Right lobe of liver (tissue), 6 donors: ENCODE results near the gene UBC. TPM values are rescaled to one million over a fixed set of nuclear protein-coding genes. Genes with fewer than 3 reads are reported as not detected.

Experiments used
- ATAC-seq, 4 donors: fragments of 200-7000 bp; cut with Tn5 transposase; one replicate each; pipeline ENCODE4 v1.9.1; 2020; ENCODE audit warnings: mild to moderate bottlenecking in 4 of 4, moderate library complexity in 4 of 4
- DNase-seq, 3 donors: peaks; one replicate each; pipeline ENCODE4 v3.0.0-alpha.2; 2020
- H3K27ac ChIP-seq, 3 donors: fragments of 200-600 bp; one replicate each; pipeline ENCODE4 v1.8.0; 2022
- H3K27me3 ChIP-seq, 2 donors: fragments of 200-600 bp; one replicate each; pipeline ENCODE4 v1.8.0; 2022
- H3K36me3 ChIP-seq, 4 donors: fragments of 200-600 bp; sonication (generic) in 1 of 4; one replicate each; pipeline versions ENCODE4 v1.5.1 to v1.8.0; 2017 to 2022; ENCODE audit warnings: control low read depth in 1 of 4
- H3K4me1 ChIP-seq, 4 donors: fragments of 200-600 bp; sonication (generic) in 1 of 4; one replicate each; pipeline versions ENCODE4 v1.5.1 to v1.8.0; 2017 to 2022; ENCODE audit warnings: control low read depth in 1 of 4
- H3K4me3 ChIP-seq, 3 donors: fragments of 200-600 bp; one replicate each; pipeline ENCODE4 v1.8.0; 2022
- H3K9me3 ChIP-seq, 4 donors: fragments of 200-600 bp; sonication (generic) in 1 of 4; one replicate each; pipeline versions ENCODE4 v1.5.1 to v1.8.0; 2017 to 2022; ENCODE audit warnings: control low read depth in 1 of 4
- POLR2A ChIP-seq: fragments of 450-650 bp; IDR thresholded peaks from one replicate; pipeline ENCODE4 v1.6.1; 2017; ENCODE audit warnings: antibody characterized with exemption, mild to moderate bottlenecking
- WGBS: methylation state at CpG from one replicate; pipeline ENCODE4 v1.1.6; 2018; ENCODE audit warnings: low coverage, low lambda C conversion rate; ENCODE audit not compliant: insufficient coverage; ENCODE audit errors: missing lambda C conversion rate; 5-methylcytosine and 5-hydroxymethylcytosine counted together
- intact Hi-C, 2 donors: fragments of 100-400 bp; cut with DNase I; formaldehyde crosslinking; loops; one replicate each; pipeline versions ENCODE4 v1.11.2 to v1.14.1; 2022
- total RNA-seq, 6 experiments: library from RNA; depleted of rRNA in 2 of 6; stranded (reverse); fragments of >200 nt in 2 of 6; fragmentation: NEBNext Ultra II Directional in 3 of 6; extraction: Animal tissue kit (Norgen Biotek cat#: 25700) in 3 of 6; gene quantifications; one replicate each; pipeline versions ENCODE4 v1.1.0 to v1.2.4, GENCODE V29; 2016 to 2023
- TF ChIP-seq, protein P1 (sequence below), 4 donors: fragments of 200-600 bp in 3 of 4; fragments of 450-650 bp in 1 of 4; IDR thresholded peaks; one replicate each; pipeline versions ENCODE4 v1.5.1 to v1.8.0; 2016 to 2022; ENCODE audit warnings: antibody characterized with exemption in 4 of 4, mild to moderate bottlenecking in 2 of 4
- donor health status: DM: no; HTN: yes; CAD: no.
- donor health status: DM: no; HTN: no; CAD: no.
- donor health status: DM: no; HTN: no; CAD: no.
- donor health status: DM: no; HTN: yes; CAD: no.
- donor health status: DM: no; HTN: yes; CAD: no.

Gene UBC
- total RNA-seq, 6 experiments from 2014 or later = 390 to 1,023 (median 604) TPM

DNA sequence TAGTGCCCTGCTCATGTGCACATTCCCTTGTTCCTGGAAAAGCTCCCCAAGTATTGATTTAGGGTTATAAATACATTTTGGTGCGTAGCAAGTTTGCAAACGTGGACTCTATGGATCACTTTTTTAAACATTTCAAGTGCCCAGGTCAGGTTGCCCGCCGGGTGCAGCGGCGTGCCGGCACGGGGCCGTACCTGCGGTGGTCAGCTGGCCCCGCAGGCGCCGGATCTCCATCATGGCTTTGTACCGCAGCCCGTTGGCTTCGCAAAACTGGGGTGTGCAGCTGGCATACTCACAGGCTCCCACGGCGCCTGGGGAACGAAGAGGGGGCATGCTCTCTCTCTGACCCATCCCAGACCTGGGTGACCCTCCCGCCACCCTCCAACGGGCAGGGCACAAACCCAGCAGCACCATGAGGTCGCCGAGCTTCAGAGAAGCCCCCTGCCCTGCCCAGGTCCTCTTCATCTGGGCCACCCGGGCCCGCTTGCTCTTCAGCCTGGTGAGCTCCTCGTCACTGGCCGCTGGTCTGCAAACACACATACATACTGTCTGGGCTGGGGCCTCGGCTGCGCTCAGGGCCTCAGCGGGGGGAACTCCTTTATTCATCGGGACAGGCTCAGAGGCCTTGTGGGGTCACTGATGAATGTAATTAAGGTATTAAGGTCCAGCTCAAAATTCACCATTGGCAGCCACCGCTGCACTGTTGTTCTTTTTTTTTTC, 39.4 kb upstream of the UBC start:
- intact Hi-C loops = no loop called here
- ATAC-seq = no peak
- Histone ChIP-seq H3K36me3 (peaks cover 0 to 26% (median 3%) of the 10 kb centered on the region in 4 donors), H3K4me1 (no peaks in the 10 kb centered on the region), H3K4me3 (no peak overlapping the region), H3K27ac (no peak overlapping the region), H3K27me3 (no peaks in the 10 kb centered on the region), H3K9me3 (no peaks in the 10 kb centered on the region)
- TF ChIP-seq POLR2A = no peak
- WGBS = 50% methylated on average over 3 of the region's 32 CpGs
- DNase-seq = no peak

DNA sequence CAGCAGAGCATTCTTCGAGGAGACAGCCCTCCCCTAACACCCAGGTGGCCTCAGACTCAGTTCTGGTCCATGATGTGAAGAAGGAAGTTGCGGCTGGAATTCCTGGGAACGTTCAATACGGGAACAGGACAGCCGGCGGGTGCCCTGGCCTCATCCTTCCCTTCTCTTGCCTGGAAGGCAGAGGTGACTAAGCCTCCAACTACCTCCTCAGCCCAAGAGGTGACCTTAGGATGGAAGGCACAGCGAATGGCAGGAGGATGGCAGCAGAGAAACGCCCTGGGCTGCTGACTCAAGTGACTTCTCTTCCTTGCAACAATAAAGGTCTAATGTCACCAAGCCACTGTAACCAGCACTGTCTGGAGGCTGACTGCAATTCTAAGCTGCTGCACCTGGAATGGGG, 38.4 kb upstream of the UBC start:
- H3K36me3 ChIP-seq = peaks cover 0 to 26% (median 3%) of the 10 kb centered on the region in 4 donors
- H3K4me3 ChIP-seq = no peak overlapping the region
- 33% methylated on average over 3 of the region's 8 CpGs for WGBS
- ATAC-seq (no peak), DNase-seq (no peak)
- no peaks in the 10 kb centered on the region for H3K9me3 ChIP-seq
- H3K27ac ChIP-seq = no peak overlapping the region
- TF ChIP-seq, protein P1, sequence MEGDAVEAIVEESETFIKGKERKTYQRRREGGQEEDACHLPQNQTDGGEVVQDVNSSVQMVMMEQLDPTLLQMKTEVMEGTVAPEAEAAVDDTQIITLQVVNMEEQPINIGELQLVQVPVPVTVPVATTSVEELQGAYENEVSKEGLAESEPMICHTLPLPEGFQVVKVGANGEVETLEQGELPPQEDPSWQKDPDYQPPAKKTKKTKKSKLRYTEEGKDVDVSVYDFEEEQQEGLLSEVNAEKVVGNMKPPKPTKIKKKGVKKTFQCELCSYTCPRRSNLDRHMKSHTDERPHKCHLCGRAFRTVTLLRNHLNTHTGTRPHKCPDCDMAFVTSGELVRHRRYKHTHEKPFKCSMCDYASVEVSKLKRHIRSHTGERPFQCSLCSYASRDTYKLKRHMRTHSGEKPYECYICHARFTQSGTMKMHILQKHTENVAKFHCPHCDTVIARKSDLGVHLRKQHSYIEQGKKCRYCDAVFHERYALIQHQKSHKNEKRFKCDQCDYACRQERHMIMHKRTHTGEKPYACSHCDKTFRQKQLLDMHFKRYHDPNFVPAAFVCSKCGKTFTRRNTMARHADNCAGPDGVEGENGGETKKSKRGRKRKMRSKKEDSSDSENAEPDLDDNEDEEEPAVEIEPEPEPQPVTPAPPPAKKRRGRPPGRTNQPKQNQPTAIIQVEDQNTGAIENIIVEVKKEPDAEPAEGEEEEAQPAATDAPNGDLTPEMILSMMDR (IDR thresholded peaks at IDR 0.05) = no peak
- no peak for TF ChIP-seq POLR2A
- H3K4me1 ChIP-seq = no peaks in the 10 kb centered on the region
- H3K27me3 ChIP-seq = no peaks in the 10 kb centered on the region
- intact Hi-C loops = no loop called here

DNA sequence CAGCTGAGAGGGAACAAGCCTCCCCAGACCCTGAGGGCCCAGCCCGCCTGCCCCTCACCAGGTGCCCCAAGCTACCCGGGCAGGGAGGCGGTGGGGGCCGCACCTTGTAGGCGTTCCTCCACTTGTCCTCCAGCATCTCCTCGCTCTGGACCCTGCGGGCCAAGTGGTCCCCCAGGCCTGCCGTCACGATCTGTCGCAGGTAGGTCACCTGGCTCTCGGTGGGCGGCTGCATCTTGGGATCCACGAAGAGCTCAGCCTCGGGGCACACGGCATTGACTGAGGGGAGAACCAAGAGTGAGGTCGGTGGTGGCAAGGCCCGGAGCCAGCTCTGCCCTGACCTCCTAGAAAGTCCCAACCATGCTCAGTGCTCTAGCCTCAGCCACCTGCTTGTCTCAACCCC, 37.8 kb upstream of the UBC start:
- Histone ChIP-seq H3K4me3 (no peak overlapping the region), H3K27me3 (no peaks in the 10 kb centered on the region), H3K36me3 (peaks cover 0 to 26% (median 3%) of the 10 kb centered on the region in 4 donors), H3K4me1 (no peaks in the 10 kb centered on the region), H3K9me3 (no peaks in the 10 kb centered on the region), H3K27ac (no peak overlapping the region)
- WGBS = no CpG with 5 or more reads among the region's 17 CpGs
- no peak for ATAC-seq
- TF ChIP-seq, protein P1 (IDR thresholded peaks at IDR 0.05) = no peak
- no peak for TF ChIP-seq POLR2A
- intact Hi-C loops = no loop called here
- no peak for DNase-seq

DNA sequence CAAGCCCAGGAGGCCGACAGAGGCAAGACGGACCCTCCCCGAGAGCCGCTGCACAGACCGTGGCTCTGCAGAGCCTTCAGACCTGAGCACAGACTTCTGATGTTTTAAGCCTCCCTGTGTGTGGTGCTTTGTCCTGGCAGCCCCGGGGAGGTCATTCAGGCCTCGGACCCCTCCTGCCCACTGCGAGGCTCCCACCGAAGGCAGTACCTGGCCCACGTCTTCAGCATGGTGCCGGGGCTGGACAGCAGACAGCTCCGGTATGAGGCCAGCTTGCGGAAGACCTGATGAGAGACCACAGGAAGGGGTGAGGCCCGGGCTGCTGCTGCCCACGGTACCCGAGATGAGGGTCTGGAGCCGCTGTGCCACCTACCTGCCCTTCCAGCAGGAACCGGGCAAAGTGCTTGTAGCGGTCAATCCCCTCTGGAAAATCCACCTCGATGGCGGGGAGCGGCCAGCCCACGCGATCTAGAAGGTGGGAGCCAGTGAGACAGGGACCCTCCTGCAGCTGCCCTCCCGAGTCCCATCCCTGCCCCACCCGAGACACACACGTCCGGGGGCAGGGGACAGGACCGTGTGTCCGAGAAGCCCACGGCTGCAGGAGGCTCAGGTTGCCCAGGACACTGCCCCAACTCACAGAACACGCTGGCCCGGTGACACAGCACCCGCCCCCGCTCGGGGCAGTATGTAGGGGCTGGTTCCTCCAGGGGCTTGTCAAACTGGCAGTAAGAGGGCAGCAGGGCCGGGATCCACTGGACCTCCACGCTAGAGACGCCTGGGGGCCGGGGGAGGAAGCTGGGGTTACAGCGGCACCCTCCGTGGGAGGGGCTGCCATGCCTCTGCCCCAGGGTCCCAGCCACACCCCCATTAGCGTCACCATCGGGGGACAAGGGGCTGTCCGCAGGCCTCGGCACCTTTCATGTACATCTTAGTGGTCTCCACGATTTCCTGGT, 35.6 kb upstream of the UBC start:
- H3K27ac ChIP-seq = no peak overlapping the region
- H3K36me3 ChIP-seq = peaks cover 0 to 19% (median 3%) of the 10 kb centered on the region in 4 donors
- no peak for TF ChIP-seq POLR2A
- TF ChIP-seq, protein P1 (IDR thresholded peaks at IDR 0.05) = no peak
- DNase-seq (no peak), ATAC-seq (no peak)
- intact Hi-C loops = no loop called here
- WGBS = 90% methylated on average over 2 of the region's 47 CpGs
- no peaks in the 10 kb centered on the region for H3K9me3 ChIP-seq
- H3K4me1 ChIP-seq = peaks cover 0 to 12% (median 0%) of the 10 kb centered on the region in 4 donors
- H3K4me3 ChIP-seq = no peak overlapping the region
- H3K27me3 ChIP-seq = no peaks in the 10 kb centered on the region

DNA sequence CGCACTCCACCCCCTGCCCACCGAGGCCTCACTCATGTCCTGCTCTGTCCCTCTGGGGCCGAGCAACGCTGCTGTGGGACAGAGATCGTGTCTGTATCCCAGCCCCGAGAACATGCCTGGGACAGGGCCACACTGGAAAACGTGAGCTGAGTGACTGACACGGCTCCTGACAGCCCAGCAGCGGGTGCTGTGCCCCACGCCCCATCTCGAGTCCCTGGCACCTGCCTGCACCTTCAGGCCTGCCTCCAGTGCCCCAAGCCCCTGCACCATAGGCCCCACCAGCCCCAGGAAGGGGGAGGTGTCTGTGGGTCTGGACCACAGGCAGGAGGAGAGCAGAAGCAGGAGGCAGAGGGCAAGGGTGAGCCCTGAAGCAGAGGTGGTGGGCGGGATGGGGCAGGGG, 34.6 kb upstream of the UBC start:
- Histone ChIP-seq H3K27me3 (no peaks in the 10 kb centered on the region), H3K4me1 (peaks cover 0 to 12% (median 0%) of the 10 kb centered on the region in 4 donors), H3K9me3 (no peaks in the 10 kb centered on the region), H3K36me3 (peaks cover 0 to 19% (median 3%) of the 10 kb centered on the region in 4 donors), H3K4me3 (no peak overlapping the region), H3K27ac (no peak overlapping the region)
- DNase-seq = no peak
- no peak for ATAC-seq
- WGBS = no CpG with 5 or more reads among the region's 12 CpGs
- intact Hi-C loops = no loop called here
- TF ChIP-seq, protein P1 (IDR thresholded peaks at IDR 0.05) = no peak
- no peak for TF ChIP-seq POLR2A
